HepG2 (cell line): ENCODE measurements around the gene CKS1B. TPM values are rescaled to one million over a fixed set of nuclear protein-coding genes. Genes with fewer than 3 reads are reported as not detected.

Source experiments
- ATF1 ChIP-seq: IDR thresholded peaks from 2 replicates; pipeline ENCODE4 v1.6.1; 2016; ENCODE audit warnings: mild to moderate bottlenecking, control low read depth
- BRCA1 ChIP-seq: sonication (generic); formaldehyde crosslinking; IDR thresholded peaks from 2 replicates; pipeline ENCODE4 v1.4.0; 2020; ENCODE audit warnings: missing genetic modification reagents
- CCAR2 ChIP-seq: fragments of 200-400 bp; formaldehyde crosslinking; optimal IDR thresholded peaks from 2 replicates; pipeline ENCODE3; 2018; ENCODE audit warnings: low read depth, mild to moderate bottlenecking, low read length, moderate library complexity
- KDM1A ChIP-seq: IDR thresholded peaks from 2 replicates; pipeline ENCODE4 v1.6.1; 2016; ENCODE audit warnings: missing compliant biosample characterization
- MTF2 ChIP-seq: sonication (generic); formaldehyde crosslinking; IDR thresholded peaks from 2 replicates; pipeline ENCODE4 v1.5.0; 2020; ENCODE audit warnings: missing genetic modification reagents, borderline replicate concordance
- ZBED4 ChIP-seq: sonication (generic); formaldehyde crosslinking; IDR thresholded peaks from 2 replicates; pipeline ENCODE4 v1.4.0; 2020; ENCODE audit warnings: missing genetic modification reagents, borderline replicate concordance
- ZBTB26 ChIP-seq: IDR thresholded peaks from 2 replicates; pipeline ENCODE4 v1.6.1; 2016; ENCODE audit warnings: missing compliant biosample characterization, missing genetic modification reagents, borderline replicate concordance
- ZFP1 ChIP-seq: IDR thresholded peaks from 2 replicates; pipeline ENCODE4 v1.6.1; 2016
- ZNF770 ChIP-seq: sonication (generic); formaldehyde crosslinking; IDR thresholded peaks from 2 replicates; pipeline ENCODE4 v1.5.0; 2020; ENCODE audit warnings: mild to moderate bottlenecking, missing genetic modification reagents
- ZNF83 ChIP-seq: sonication (generic); formaldehyde crosslinking; IDR thresholded peaks from 2 replicates; pipeline ENCODE4 v1.4.0; 2020; ENCODE audit warnings: missing genetic modification reagents, mild to moderate bottlenecking, borderline replicate concordance
- polyA plus RNA-seq, 8 experiments: library from polyadenylated mRNA; depleted of rRNA in 3 of 8; stranded (reverse) in 7 of 8; unstranded in 1 of 8; fragments of >200 nt; fragmentation: Illumina TruSeq in 4 of 8; extraction: Trizol in 4 of 8; gene quantifications; 2 replicates each; pipeline versions ENCODE4 v1.2.1 to v1.2.3, GENCODE V29; 2011 to 2016; ENCODE audit warnings: low read depth in 4 of 8, missing spikeins in 1 of 8, mixed read lengths in 1 of 8; ENCODE audit not compliant: insufficient read depth in 1 of 8
- total RNA-seq, 5 experiments: library from RNA; depleted of rRNA; stranded (reverse); fragments of >200 nt; fragmentation: Illumina TruSeq; extraction: Trizol; gene quantifications; 2 replicates each; pipeline ENCODE4 v1.2.3, GENCODE V29; 2016; ENCODE audit warnings: low read depth in 1 of 5
- TF ChIP-seq, protein P1 (sequence below): sonication (generic); formaldehyde crosslinking; IDR thresholded peaks from 2 replicates; pipeline ENCODE4 v1.5.0; 2020; ENCODE audit warnings: missing genetic modification reagents
- TF ChIP-seq, protein P2 (sequence below): sonication (generic); formaldehyde crosslinking; IDR thresholded peaks from 2 replicates; pipeline ENCODE4 v1.4.0; 2020; ENCODE audit warnings: mild to moderate bottlenecking, missing genetic modification reagents, borderline replicate concordance
- TF ChIP-seq, protein P3 (sequence below): sonication (generic); formaldehyde crosslinking; IDR thresholded peaks from 2 replicates; pipeline ENCODE4 v1.4.0; 2020; ENCODE audit warnings: low read depth, mild to moderate bottlenecking, missing genetic modification reagents

Gene CKS1B
- total and polyA plus RNA-seq, 2 of the 13 experiments (the other 11 are each of a cell fraction or from before 2014, with no cell fraction given) = 217 to 222 TPM

DNA sequence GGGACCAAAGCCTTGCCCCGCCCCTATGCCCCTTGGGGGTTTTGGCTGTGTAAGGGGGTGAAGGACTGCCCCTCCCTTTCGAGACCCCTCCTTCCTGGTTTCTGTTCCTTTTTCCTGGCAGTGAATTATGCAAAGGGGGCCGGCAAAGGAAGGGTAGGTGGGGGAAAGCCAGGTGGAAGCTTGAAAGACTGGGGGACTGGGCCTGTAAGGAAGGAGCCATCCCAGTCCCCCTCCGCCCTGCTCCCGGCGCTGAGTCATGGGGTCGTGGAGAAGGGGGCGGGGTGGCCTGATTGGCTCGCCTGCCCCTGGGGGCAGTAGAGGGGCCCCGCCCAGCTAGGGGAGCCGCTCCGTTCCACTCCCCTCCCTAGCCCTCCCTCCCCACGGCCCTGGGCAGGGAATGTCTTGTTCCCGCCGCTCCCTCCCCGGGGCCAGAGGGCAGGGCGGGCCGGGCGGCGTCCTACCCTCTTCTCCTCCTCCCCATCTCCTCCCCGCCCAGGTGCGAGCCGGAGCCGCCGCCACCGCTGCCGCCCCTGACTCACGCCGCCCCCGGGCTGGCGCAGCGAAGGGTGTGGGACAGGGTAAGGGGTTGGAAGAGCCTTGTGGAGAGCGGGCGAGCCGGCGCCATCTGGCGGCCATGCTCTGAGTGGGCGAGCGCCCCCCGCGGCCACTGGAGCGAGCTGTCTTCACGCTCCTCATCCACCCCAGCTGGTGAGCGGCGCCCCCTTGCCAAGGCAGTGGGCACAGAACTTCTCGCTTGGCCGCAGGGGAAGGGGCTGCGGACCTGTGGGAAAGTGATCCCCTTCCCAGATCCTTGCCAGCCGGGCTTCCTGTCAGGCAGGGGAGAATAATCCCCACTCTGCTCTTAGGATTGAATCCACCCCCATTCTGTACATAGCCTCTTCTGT lies 42.8 kb downstream of the CKS1B start (continued):
- peak; percentile 67 for TF ChIP-seq ZNF770
- TF ChIP-seq ATF1 = no peak
- 0 out of 2 replicates have a peak, but pooled peaks have one; percentile 48 for TF ChIP-seq BRCA1 (CRISPR knock-in tag)
- TF ChIP-seq ZBED4 (CRISPR knock-in tag) = peak; percentile 75; the same call in 1 of the 2 replicates
- TF ChIP-seq, protein P1, sequence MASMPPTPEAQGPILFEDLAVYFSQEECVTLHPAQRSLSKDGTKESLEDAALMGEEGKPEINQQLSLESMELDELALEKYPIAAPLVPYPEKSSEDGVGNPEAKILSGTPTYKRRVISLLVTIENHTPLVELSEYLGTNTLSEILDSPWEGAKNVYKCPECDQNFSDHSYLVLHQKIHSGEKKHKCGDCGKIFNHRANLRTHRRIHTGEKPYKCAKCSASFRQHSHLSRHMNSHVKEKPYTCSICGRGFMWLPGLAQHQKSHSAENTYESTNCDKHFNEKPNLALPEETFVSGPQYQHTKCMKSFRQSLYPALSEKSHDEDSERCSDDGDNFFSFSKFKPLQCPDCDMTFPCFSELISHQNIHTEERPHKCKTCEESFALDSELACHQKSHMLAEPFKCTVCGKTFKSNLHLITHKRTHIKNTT (CRISPR knock-in tag) = no peak
- TF ChIP-seq, protein P2, sequence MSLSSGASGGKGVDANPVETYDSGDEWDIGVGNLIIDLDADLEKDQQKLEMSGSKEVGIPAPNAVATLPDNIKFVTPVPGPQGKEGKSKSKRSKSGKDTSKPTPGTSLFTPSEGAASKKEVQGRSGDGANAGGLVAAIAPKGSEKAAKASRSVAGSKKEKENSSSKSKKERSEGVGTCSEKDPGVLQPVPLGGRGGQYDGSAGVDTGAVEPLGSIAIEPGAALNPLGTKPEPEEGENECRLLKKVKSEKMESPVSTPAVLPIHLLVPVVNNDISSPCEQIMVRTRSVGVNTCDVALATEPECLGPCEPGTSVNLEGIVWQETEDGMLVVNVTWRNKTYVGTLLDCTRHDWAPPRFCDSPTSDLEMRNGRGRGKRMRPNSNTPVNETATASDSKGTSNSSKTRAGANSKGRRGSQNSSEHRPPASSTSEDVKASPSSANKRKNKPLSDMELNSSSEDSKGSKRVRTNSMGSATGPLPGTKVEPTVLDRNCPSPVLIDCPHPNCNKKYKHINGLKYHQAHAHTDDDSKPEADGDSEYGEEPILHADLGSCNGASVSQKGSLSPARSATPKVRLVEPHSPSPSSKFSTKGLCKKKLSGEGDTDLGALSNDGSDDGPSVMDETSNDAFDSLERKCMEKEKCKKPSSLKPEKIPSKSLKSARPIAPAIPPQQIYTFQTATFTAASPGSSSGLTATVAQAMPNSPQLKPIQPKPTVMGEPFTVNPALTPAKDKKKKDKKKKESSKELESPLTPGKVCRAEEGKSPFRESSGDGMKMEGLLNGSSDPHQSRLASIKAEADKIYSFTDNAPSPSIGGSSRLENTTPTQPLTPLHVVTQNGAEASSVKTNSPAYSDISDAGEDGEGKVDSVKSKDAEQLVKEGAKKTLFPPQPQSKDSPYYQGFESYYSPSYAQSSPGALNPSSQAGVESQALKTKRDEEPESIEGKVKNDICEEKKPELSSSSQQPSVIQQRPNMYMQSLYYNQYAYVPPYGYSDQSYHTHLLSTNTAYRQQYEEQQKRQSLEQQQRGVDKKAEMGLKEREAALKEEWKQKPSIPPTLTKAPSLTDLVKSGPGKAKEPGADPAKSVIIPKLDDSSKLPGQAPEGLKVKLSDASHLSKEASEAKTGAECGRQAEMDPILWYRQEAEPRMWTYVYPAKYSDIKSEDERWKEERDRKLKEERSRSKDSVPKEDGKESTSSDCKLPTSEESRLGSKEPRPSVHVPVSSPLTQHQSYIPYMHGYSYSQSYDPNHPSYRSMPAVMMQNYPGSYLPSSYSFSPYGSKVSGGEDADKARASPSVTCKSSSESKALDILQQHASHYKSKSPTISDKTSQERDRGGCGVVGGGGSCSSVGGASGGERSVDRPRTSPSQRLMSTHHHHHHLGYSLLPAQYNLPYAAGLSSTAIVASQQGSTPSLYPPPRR (CRISPR knock-in tag) = peak; percentile 46; the same call in 1 of the 2 replicates
- no peak; the same call in 1 of the 2 replicates for TF ChIP-seq ZFP1 (CRISPR knock-in tag)
- TF ChIP-seq, protein P3, sequence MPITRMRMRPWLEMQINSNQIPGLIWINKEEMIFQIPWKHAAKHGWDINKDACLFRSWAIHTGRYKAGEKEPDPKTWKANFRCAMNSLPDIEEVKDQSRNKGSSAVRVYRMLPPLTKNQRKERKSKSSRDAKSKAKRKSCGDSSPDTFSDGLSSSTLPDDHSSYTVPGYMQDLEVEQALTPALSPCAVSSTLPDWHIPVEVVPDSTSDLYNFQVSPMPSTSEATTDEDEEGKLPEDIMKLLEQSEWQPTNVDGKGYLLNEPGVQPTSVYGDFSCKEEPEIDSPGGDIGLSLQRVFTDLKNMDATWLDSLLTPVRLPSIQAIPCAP (CRISPR knock-in tag) = no peak
- TF ChIP-seq MTF2 (CRISPR knock-in tag) = 0 out of 2 replicates have a peak, but pooled peaks have one; percentile 76
- TF ChIP-seq CCAR2 = no peak
- no peak for TF ChIP-seq ZNF83 (CRISPR knock-in tag)
- peak; percentile 65; the same call in 1 of the 2 replicates for TF ChIP-seq ZBTB26 (CRISPR knock-in tag)
- 0 out of 2 replicates have a peak, but pooled peaks have one; percentile 15 for TF ChIP-seq KDM1A (CRISPR knock-in tag)
